ENCODE results near the gene RNF220. TPM values are rescaled to one million over a fixed set of nuclear protein-coding genes. Genes with fewer than 3 reads are reported as not detected.
A peak's percentile ranks its signal among the peaks of the same experiment; 100 is the strongest.

RNF220 gene
- total and polyA plus RNA-seq, 2 of the 13 experiments (the other 11 are each of a cell fraction or from before 2014, with no cell fraction given), result 48.2 to 72.1 TPM

DNA sequence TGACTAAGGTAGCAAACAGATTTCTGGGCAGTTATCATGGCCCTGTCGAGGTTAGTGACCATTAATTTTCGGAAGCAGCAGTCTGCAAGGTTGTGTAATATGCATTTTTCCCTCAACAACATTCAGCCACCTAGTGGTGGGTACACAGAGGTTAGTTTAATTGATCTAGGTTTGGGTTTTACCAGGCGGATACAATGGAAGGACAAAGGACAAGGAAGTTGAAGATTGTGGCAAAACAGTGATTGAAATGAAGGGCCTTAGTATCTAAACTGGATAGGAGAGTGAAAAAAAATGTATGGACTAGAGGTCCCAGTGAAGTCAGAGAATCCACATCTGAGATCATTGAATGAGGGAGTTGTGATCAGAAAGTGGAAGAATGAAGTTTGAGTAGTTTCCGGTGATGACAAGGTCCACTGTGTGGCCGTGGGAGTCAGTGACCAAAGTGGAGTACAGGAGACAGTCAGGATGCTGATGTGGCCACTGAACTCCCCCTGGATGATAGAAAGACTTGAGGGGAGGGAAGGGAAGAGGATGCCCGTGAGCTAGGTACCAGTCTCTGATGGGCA is 272.2 kb downstream of the RNF220 start (continued):
- TF ChIP-seq, protein P1, sequence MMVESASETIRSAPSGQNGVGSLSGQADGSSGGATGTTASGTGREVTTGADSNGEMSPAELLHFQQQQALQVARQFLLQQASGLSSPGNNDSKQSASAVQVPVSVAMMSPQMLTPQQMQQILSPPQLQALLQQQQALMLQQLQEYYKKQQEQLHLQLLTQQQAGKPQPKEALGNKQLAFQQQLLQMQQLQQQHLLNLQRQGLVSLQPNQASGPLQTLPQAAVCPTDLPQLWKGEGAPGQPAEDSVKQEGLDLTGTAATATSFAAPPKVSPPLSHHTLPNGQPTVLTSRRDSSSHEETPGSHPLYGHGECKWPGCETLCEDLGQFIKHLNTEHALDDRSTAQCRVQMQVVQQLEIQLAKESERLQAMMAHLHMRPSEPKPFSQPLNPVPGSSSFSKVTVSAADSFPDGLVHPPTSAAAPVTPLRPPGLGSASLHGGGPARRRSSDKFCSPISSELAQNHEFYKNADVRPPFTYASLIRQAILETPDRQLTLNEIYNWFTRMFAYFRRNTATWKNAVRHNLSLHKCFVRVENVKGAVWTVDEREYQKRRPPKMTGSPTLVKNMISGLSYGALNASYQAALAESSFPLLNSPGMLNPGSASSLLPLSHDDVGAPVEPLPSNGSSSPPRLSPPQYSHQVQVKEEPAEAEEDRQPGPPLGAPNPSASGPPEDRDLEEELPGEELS (CRISPR knock-in tag; IDR thresholded peaks at IDR 0.05), result 0 out of 2 replicates have a peak, but pooled peaks have one; percentile 27
- TF ChIP-seq ASH2L (IDR thresholded peaks at IDR 0.05; ENCODE audit: insufficient read length, low read depth, low read length) (peak; percentile 59), RBAK (CRISPR knock-in tag; IDR thresholded peaks at IDR 0.05) (peak; percentile 87), ZNF546 (CRISPR knock-in tag; conservative IDR thresholded peaks at IDR 0.05) (no peak), SSRP1 (CRISPR knock-in tag; IDR thresholded peaks at IDR 0.05) (no peak), TMF1 (CRISPR knock-in tag; IDR thresholded peaks at IDR 0.05; ENCODE audit: low read depth) (no peak), KAT8 (CRISPR knock-in tag; IDR thresholded peaks at IDR 0.05) (peak; percentile 65; the same call in 1 of the 2 replicates), NFYC (CRISPR knock-in tag; IDR thresholded peaks at IDR 0.05) (no peak), ZNF709 (CRISPR knock-in tag; IDR thresholded peaks at IDR 0.05) (no peak), CREB1 (IDR thresholded peaks at IDR 0.05) (no peak), CREB1 (CRISPR knock-in tag; IDR thresholded peaks at IDR 0.05) (peak; percentile 51), SOX13 (IDR thresholded peaks at IDR 0.05) (no peak), SOX13 (CRISPR knock-in tag; conservative IDR thresholded peaks at IDR 0.05 in 1 of 2, IDR thresholded peaks at IDR 0.05 in 1 of 2) (peak in 1 of 2 experiments; percentile 51; a peak in 1 of 4 replicates), MED13 (CRISPR knock-in tag; IDR thresholded peaks at IDR 0.05) (no peak), ZNF710 (CRISPR knock-in tag; IDR thresholded peaks at IDR 0.05; ENCODE audit: borderline replicate concordance) (0 out of 2 replicates have a peak, but pooled peaks have one; percentile 26)
- TF ChIP-seq, protein P2, sequence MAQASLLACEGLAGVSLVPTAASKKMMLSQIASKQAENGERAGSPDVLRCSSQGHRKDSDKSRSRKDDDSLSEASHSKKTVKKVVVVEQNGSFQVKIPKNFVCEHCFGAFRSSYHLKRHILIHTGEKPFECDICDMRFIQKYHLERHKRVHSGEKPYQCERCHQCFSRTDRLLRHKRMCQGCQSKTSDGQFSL (CRISPR knock-in tag; IDR thresholded peaks at IDR 0.05), result no peak
- TF ChIP-seq, protein P3, sequence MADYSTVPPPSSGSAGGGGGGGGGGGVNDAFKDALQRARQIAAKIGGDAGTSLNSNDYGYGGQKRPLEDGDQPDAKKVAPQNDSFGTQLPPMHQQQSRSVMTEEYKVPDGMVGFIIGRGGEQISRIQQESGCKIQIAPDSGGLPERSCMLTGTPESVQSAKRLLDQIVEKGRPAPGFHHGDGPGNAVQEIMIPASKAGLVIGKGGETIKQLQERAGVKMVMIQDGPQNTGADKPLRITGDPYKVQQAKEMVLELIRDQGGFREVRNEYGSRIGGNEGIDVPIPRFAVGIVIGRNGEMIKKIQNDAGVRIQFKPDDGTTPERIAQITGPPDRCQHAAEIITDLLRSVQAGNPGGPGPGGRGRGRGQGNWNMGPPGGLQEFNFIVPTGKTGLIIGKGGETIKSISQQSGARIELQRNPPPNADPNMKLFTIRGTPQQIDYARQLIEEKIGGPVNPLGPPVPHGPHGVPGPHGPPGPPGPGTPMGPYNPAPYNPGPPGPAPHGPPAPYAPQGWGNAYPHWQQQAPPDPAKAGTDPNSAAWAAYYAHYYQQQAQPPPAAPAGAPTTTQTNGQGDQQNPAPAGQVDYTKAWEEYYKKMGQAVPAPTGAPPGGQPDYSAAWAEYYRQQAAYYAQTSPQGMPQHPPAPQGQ (CRISPR knock-in tag; IDR thresholded peaks at IDR 0.05; ENCODE audit: borderline replicate concordance), result no peak
- TF ChIP-seq, protein P4, sequence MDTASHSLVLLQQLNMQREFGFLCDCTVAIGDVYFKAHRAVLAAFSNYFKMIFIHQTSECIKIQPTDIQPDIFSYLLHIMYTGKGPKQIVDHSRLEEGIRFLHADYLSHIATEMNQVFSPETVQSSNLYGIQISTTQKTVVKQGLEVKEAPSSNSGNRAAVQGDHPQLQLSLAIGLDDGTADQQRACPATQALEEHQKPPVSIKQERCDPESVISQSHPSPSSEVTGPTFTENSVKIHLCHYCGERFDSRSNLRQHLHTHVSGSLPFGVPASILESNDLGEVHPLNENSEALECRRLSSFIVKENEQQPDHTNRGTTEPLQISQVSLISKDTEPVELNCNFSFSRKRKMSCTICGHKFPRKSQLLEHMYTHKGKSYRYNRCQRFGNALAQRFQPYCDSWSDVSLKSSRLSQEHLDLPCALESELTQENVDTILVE (CRISPR knock-in tag; IDR thresholded peaks at IDR 0.05), result no peak
- TF ChIP-seq, protein P5, sequence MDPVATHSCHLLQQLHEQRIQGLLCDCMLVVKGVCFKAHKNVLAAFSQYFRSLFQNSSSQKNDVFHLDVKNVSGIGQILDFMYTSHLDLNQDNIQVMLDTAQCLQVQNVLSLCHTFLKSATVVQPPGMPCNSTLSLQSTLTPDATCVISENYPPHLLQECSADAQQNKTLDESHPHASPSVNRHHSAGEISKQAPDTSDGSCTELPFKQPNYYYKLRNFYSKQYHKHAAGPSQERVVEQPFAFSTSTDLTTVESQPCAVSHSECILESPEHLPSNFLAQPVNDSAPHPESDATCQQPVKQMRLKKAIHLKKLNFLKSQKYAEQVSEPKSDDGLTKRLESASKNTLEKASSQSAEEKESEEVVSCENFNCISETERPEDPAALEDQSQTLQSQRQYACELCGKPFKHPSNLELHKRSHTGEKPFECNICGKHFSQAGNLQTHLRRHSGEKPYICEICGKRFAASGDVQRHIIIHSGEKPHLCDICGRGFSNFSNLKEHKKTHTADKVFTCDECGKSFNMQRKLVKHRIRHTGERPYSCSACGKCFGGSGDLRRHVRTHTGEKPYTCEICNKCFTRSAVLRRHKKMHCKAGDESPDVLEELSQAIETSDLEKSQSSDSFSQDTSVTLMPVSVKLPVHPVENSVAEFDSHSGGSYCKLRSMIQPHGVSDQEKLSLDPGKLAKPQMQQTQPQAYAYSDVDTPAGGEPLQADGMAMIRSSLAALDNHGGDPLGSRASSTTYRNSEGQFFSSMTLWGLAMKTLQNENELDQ (CRISPR knock-in tag; IDR thresholded peaks at IDR 0.05; ENCODE audit: borderline replicate concordance), result no peak
